Measurements from ENCODE around the gene PJA1. TPM values are rescaled to one million over a fixed set of nuclear protein-coding genes. Genes with fewer than 3 reads are reported as not detected.
A peak's percentile ranks its signal among the peaks of the same experiment; 100 is the strongest.

The PJA1 gene
- total RNA-seq, 1 donor from 2014 or later, result 23.6 TPM

DNA sequence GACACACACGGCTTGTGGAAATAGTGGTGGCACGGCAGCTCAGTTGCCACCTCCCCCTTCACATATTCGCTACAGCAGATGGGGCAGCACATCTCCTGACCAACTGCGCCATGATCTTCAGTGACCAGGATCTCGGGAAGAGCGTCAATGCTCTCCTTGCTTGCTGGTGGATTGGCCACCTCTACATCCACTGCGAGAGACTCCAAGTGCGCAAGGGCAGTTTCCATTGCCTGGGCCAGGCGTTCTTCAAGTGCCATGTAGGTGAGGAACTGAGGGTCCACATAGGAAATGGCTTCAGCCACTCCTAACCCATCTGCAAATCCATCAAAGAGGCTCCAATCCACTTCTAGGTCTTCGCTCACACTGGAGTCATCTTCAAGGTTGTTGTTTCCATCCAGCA is 3.9 kb downstream of the PJA1 start:
- no peak for ATAC-seq
- Histone ChIP-seq H3K27me3 (no peaks in the 10 kb centered on the region), H3K9me3 (no peaks in the 10 kb centered on the region), H3K27ac (no peak overlapping the region), H3K4me1 (no peaks in the 10 kb centered on the region), H3K4me3 (no peak overlapping the region), H3K36me3 (no peaks in the 10 kb centered on the region)
- intact Hi-C loops (cut with DNase I), result no loop called here
- TF ChIP-seq, protein P1, sequence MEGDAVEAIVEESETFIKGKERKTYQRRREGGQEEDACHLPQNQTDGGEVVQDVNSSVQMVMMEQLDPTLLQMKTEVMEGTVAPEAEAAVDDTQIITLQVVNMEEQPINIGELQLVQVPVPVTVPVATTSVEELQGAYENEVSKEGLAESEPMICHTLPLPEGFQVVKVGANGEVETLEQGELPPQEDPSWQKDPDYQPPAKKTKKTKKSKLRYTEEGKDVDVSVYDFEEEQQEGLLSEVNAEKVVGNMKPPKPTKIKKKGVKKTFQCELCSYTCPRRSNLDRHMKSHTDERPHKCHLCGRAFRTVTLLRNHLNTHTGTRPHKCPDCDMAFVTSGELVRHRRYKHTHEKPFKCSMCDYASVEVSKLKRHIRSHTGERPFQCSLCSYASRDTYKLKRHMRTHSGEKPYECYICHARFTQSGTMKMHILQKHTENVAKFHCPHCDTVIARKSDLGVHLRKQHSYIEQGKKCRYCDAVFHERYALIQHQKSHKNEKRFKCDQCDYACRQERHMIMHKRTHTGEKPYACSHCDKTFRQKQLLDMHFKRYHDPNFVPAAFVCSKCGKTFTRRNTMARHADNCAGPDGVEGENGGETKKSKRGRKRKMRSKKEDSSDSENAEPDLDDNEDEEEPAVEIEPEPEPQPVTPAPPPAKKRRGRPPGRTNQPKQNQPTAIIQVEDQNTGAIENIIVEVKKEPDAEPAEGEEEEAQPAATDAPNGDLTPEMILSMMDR (IDR thresholded peaks at IDR 0.05), result no peak
- no peak for DNase-seq

DNA sequence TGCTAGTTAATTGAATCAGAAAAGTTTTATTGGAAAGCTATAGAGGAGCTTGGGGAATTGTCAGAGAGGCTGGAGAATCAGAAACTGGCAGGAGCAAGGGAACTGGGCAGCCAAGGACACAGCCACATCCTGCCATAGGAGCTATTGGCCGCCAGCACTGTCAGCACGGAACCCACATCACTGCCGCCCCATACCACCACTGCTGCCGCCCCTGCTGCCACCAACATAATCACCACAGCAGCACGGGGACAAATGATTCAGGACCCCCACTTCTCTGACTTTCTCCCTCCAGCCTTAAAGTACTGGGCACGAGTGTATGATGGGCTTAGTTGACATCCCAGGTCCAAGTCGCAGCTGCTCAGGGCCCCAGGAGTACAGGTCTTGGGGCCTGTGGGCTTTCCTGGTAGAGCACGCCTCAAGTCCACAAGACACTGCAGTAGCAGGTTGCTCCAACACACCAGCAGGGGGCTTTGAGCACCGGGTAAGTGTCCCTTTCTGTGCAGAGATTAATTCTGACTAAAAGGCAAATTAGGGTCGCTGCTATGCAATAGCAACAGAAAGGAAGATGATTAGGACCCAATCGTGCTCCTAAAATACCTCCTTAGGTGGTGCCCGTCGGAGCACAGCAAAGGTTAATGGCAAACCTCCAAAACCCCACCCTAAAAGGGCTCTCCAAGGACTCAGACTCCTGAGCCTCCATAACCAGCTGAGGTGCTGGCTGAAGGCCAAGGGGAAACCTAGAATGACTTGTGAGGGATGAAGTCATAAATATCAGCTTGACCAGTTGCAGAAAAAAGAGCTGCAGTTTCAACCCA is 6.9 kb downstream of the PJA1 start:
- no peaks in the 10 kb centered on the region for H3K9me3 ChIP-seq
- ATAC-seq, result peak; percentile 44
- H3K27me3 ChIP-seq, result no peaks in the 10 kb centered on the region
- TF ChIP-seq, protein P1 (IDR thresholded peaks at IDR 0.05), result peak; percentile 48
- DNase-seq, result no peak
- H3K4me1 ChIP-seq, result no peaks in the 10 kb centered on the region
- intact Hi-C loops (cut with DNase I), result no loop called here
- H3K27ac ChIP-seq, result no peak overlapping the region
- no peak overlapping the region for H3K4me3 ChIP-seq
- H3K36me3 ChIP-seq, result no peaks in the 10 kb centered on the region

GRCh38 chrX:69156638-69157037 is 8.6 kb downstream of the PJA1 start:
- DNase-seq (no peak), ATAC-seq (no peak)
- no peaks in the 10 kb centered on the region for H3K27me3 ChIP-seq
- H3K9me3 ChIP-seq, result no peaks in the 10 kb centered on the region
- no peak overlapping the region for H3K27ac ChIP-seq
- no peak overlapping the region for H3K4me3 ChIP-seq
- intact Hi-C loops (cut with DNase I), result no loop called here
- H3K4me1 ChIP-seq, result no peaks in the 10 kb centered on the region
- no peaks in the 10 kb centered on the region for H3K36me3 ChIP-seq
- TF ChIP-seq, protein P1 (IDR thresholded peaks at IDR 0.05), result no peak

DNA sequence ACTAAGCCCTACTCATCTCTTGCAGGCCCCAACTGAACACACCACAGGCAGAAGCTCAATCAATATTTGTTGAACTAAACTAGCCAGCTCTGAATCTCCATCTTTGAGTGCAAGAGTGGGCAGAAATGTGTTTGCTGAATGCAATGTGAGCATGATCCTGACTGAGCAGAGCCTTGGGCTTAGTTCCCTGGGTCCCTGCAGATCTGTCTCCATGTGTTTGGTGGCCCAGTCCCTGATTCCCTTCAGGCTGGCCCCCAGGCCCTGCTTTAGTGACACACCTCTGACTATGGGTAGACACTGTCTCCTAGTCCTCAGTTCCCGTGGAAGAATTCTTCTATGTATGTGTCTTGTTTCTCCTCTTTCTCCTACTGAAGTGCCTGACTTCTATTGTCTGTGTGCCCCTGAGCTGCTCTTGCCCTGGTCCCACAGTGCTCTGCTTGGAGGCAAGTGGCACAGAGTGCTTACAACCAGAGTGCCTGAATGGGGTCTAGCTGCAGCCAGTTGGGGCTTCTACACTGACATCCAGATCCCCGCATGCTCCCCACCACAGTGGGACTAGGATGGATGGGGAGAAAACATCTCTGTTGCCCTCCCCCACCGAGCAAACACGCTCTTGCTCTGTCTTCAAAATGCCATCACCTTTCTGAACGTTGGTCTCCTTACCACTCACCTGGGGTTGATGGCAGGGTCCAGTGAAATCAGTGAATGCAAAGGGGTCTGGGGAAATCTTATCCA is 9.3 kb downstream of the PJA1 start:
- no peaks in the 10 kb centered on the region for H3K36me3 ChIP-seq
- ATAC-seq (no peak), DNase-seq (no peak)
- no peaks in the 10 kb centered on the region for H3K27me3 ChIP-seq
- H3K4me3 ChIP-seq, result no peak overlapping the region
- H3K4me1 ChIP-seq, result no peaks in the 10 kb centered on the region
- TF ChIP-seq, protein P1 (IDR thresholded peaks at IDR 0.05), result no peak
- intact Hi-C loops (cut with DNase I), result no loop called here
- H3K27ac ChIP-seq, result no peak overlapping the region
- H3K9me3 ChIP-seq, result no peaks in the 10 kb centered on the region

DNA sequence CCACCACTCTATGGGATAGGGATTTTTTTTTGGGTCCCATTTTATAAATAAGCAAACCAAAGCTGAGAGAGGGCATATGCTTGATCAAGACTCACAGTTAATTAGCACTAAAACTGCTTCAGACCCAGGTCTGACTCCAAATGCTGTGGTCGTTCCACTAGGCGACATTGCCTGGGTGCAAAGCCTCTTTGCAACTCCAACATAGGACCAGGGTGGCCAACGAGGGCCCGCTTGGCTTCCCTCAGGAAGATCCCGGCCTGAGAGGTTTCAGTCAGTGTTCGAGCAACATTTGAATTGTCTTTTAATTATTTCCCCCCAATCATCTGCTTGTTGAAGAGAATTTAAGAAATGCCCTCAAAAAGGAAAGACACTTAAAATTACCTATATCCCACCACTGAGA is 11.2 kb downstream of the PJA1 start:
- H3K27me3 ChIP-seq, result no peaks in the 10 kb centered on the region
- no peak overlapping the region for H3K4me3 ChIP-seq
- TF ChIP-seq, protein P1 (IDR thresholded peaks at IDR 0.05), result no peak
- ATAC-seq, result no peak
- H3K27ac ChIP-seq, result no peak overlapping the region
- no peak for DNase-seq
- intact Hi-C loops (cut with DNase I), result no loop called here
- H3K9me3 ChIP-seq, result no peaks in the 10 kb centered on the region
- no peaks in the 10 kb centered on the region for H3K36me3 ChIP-seq
- no peaks in the 10 kb centered on the region for H3K4me1 ChIP-seq
